ENCODE measurements around the gene TRAF6.
A peak's percentile ranks its signal among the peaks of the same experiment; 100 is the strongest.
"Not testable (repeated sequence)": the region's sequence is repeated elsewhere in the genome, so short reads cannot be mapped to it uniquely, and the experiment has no call there.

The TRAF6 gene, protein sequence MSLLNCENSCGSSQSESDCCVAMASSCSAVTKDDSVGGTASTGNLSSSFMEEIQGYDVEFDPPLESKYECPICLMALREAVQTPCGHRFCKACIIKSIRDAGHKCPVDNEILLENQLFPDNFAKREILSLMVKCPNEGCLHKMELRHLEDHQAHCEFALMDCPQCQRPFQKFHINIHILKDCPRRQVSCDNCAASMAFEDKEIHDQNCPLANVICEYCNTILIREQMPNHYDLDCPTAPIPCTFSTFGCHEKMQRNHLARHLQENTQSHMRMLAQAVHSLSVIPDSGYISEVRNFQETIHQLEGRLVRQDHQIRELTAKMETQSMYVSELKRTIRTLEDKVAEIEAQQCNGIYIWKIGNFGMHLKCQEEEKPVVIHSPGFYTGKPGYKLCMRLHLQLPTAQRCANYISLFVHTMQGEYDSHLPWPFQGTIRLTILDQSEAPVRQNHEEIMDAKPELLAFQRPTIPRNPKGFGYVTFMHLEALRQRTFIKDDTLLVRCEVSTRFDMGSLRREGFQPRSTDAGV

DNA sequence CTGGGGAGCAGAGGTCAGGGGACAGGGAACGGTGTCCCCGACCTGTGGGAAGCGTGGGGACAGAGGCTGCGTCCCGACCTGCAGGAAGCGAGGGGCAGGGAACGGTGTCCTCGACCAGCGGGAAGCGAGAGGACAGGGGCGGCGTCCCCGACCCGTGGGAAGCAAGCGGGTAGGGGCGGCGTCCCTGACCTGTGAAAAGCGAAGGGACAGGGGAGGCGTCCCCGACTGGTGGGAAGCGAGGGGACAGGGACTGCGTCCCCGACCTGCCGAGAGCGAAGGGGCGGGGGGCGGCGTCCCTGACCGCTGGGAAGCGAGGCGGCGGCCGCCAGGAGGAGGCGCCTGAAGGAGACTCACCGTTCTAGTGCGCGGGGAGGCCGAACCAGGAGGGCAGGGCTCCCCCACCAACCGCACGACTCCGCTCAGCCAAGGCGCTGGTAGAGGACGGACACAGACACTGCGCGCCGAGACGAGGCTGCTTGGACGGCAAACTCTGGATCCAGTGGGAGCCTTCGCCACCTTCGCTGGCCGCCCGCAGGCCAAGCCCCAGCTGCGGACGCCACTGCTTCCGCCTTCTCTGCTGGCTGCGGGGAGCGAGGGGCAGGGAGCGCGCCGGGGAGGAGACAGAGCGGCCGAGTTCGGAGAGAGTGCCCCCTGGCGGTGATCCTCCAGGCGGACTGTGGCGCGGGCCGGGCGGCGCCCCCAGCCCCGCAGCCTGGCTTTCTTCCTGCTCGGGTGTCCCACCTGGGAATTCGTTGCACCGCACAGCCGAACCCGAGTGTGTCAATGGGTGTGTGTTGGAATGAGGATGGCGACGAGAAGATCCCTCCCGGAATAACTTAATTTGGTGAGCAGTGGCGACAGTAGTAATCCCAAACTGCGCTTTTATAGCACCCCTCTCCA, at the start of gene TRAF6:
TRAF6 (minus strand) TSS at position 579 of the 900 bp plus-strand sequence. CDS start 8,757 bp downstream, outside the sequence.
- peak; percentile 85 for DNase-seq (ENCODE audit: low spot score)

DNA sequence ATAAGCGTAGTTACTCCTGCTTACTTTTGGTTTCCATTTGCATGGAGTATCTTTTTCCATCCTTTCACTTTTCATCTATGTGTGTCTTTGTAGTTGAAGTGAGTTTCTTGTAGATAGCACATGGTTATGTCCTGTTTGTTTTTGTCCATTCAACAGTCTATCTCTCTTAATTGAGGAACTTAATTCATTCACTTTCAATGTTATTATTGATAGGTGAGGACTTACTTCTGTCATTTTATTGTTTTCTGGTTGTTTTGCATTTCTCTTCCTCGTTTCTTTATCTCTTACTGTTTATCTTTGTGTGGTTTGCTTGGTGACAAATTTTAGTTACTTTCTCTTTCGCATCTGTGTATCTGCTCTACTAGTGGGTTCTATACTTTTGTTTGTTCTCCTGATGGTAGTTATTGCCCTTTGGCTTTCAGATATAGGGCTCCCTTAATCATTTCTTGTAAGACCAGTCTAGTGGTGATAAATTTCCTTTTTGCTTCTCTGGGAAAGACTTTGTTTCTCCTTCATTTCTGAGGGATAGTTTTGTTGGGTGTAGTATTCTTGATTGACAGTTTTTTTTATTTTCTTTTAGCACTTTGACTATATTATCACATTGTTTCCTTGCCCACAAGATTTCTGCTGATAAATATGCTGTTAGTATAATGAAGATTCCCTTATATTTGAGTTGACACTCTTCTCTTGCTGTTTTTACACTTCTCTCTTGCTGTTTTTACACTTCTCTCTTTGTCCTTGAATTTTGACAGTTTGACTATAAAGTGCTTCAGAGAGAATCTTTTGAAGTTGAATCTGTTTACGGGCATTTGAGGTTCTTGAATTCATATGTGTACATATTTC, 48.7 kb upstream of the TRAF6 start:
- DNase-seq (ENCODE audit: low spot score), result no peak

DNA sequence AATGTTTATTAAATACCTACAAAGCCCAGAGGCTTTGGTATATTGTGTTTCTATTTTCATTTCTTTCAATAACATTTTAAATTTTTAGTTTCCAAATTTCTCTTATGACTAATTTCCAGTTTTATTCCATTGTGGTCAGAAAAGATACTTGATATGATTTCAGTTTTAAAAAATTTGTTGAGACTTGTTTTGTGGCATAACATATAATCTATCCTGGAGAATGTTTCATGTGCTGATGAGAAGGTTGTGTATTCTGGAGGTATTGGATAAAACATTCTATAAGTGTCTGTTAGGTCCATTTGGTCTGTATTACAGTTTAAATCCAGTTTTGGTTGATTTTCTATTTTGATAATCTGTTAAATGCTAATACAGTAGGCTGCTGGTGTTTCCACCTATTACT, 47.9 kb upstream of the TRAF6 start:
- DNase-seq (ENCODE audit: low spot score), result no peak

DNA sequence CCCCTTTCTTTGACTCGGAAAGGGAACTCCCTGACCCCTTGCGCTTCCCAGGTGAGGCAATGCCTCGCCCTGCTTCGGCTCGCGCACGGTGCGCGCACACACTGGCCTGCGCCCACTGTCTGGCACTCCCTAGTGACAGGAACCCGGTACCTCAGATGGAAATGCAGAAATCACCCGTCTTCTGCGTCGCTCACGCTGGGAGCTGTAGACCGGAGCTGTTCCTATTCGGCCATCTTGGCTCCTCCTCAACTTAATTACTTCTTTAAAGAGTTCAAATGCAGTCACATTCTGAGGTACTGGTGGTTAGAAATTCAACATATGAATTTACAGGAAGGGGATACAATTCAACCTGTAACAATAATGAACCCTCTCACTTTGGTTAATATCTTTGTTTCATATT, 47.3 kb upstream of the TRAF6 start:
- DNase-seq (ENCODE audit: low spot score), result not testable (repeated sequence)

DNA sequence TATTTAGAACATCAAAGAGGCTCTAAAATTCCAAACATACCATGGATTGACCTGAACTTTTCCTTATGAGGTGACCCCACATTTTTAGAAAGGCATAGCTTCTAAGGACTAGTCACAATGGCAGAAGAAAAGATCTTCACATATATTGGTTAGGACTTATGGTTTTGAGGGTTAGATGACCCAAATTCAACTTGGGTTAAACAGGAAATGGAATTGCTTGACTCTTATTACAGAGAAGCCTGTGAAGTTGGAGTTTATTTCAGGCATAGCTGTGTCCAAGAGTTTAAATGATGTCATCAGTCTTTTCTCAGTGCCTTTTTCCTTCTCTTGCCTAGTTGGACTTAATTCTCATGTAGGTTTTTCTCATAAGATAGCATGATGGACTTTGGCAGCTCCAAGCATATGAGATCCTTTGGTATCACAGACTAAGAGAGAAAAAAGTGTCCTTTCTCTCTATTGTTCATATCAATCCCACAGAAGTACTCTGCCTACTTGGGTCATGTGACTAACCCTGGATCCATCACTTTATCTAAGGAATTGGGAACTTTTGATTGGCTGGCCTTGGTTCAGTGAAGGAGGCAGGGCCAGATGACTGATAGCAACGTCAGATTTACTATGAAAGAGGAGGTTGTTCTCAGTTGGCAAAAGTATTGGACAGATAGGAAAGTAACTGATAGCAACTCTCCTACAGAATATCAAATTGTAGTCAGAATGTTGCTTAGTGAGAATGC, 40.5 kb upstream of the TRAF6 start:
- no peak for DNase-seq (ENCODE audit: low spot score)

DNA sequence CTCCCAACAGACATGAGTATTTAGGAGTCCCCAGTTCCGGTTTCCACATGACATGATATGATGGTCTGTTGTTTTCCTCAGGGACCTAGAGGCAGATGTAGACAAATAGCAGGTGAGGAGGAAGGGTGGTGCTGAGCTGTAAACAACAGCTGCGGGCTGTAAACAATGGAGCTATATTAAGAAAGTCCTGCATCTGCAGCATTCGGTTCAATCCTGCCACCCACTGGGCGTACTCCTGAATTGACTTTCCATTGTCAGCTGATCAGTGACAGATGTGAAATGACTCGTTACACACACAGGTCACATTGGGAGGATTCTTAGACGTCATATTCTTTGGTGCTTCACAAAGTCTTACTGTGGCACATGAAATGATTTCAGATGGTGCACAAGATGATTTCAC, 30.9 kb upstream of the TRAF6 start:
- DNase-seq (ENCODE audit: low spot score), result peak; percentile 62

DNA sequence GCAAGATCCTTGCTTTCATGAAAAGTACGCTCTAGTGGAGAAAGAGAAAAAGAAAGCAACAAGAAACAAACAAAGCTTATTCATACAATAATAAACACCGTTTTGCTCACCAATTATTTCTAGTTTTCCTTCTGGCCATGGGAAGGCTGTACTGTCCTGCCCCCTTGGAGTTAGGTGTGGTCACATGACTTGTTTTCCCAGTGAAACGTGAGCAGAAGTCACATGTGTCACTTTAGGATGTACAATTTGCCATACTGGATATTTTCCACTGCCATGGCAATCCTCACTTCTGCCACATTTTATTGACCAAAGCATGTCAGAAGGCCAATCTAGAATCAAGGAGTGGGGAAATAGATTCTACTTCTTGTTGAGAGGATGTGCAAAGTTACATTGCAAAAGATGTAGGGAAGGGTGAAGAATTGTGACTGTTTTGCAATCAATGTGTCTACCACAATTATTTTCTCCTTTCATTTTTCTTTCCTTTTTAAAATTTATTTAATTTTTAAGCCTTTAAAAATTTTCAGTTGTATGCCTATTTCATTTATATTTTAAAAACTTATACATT, 24.3 kb upstream of the TRAF6 start:
- no peak for DNase-seq (ENCODE audit: low spot score)

DNA sequence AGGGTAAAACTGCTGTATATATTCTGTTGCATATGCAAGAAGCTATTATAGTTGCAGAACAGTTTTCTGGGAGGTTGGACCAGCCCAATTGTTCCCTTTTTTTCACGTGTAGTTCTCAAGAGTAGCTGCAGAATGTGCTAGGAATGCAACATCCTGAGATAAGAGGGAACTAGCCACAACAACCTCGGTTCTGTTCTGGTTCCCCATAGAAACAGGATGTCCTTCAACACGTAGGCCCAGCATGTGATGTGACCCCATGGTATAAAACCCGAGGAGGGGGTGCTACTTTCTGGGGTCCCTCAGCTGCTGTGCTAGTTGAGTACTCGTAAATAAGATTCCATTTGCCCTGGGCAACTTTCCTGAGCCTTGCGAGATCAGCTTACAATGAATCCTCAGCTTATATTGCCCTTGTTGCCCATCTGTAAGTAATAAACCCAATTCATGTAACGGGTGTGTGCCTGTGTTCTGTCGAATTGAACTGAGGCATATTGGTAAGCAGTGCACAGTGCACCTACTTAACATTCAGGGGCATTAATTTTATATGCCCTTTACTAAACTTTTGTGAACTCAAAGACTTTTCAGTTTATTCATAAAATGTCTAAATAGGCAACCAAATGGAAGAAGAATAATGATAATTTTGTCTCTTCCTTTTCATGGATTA, 23.0 kb upstream of the TRAF6 start:
- no peak for DNase-seq (ENCODE audit: low spot score)

DNA sequence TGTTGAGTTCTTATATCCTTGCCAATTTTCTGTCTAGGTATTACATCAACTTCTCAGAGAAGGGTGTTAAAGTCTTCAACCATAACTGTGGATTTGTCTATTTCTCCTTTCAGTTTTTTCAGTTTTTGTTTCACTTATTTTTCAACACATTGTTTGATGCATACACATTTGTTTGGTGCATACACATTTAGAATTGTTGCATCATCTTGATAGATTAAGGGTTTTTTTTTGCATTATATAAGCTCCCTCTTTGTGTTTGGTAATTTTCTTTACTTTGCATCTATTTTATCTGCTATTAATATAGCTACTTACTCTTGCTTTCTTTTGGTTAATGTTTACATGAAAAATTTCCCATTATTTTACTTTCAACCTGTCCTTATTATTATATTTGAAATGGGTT, 20.8 kb upstream of the TRAF6 start:
- DNase-seq (ENCODE audit: low spot score), result no peak

DNA sequence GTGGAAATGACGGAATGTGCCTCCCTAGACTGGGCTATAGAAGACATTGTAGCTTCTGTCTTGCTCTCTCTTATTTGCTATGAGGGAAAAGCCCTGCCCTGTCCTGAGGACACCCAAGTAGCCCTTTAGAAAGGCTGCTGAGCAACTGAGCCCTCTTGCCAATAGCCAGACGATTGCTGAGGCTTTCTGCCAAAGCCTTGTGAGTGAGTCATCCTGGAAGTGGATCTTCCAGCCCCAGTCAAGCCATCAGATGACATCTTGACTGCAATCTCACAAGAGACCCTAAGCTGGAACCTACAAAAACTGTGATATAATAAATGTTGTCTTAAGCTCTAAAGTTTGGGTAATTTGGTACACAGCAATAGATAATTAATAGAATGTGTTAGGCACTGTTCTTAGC, 3.9 kb upstream of the TRAF6 start:
- DNase-seq (ENCODE audit: low spot score), result no peak

DNA sequence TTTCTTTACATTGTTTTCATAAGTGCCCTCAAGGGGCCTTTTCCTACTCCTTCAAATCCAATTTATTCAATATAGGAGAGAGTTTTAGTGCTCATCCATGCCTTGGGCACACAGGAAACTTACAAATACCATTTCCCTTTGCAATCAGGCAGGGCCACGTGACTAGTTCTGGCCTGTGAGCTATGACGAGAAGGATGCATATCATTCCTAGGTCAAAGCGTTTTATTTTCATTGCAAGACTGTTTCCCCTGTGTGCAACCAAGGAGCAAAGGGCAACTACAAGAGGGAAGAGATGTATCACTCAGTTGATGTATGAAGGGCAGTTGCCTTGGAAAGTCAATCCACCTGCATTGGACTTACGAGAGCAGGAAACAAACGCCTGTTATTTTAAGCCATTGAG, 1.9 kb upstream of the TRAF6 start:
- peak; percentile 67 for DNase-seq (ENCODE audit: low spot score)

DNA sequence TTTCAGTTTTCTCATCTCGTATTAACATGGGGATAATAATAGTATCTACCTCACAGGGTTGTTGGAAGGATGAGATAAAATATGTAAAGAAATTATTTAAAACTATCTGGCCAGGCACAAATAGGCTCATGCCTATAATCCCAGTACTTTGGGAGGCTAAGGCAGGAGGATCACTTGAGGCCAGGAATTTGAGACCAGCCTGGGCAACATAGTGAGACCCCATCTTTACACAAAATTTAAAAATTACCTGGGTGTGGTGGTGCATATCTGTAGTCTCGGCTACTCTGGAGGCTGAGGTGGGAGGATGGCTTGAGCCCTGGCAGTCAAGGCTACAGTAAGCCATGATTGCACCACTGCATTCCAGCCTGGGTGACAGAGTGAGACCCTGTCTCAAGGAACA, 990 bp upstream of the TRAF6 start:
- not testable (repeated sequence) for DNase-seq (ENCODE audit: low spot score)

DNA sequence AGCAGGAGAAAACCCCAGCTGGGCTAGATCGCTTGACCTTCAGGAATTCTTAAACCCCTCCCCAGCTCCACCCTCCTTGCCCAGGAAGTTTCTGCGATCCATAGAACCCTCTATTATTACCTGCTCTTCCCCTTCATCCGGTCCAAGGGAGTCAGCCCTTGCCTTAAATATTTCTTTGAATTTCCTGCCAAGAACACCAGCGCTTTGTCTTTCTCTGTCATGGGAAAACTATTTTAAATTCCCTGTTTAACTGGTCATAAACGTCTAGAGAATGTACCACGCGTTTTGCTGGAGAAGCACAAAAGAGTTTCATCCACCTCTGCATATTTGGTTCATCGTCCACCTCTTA, 496 bp upstream of the TRAF6 start:
- peak; percentile 70 for DNase-seq (ENCODE audit: low spot score)

DNA sequence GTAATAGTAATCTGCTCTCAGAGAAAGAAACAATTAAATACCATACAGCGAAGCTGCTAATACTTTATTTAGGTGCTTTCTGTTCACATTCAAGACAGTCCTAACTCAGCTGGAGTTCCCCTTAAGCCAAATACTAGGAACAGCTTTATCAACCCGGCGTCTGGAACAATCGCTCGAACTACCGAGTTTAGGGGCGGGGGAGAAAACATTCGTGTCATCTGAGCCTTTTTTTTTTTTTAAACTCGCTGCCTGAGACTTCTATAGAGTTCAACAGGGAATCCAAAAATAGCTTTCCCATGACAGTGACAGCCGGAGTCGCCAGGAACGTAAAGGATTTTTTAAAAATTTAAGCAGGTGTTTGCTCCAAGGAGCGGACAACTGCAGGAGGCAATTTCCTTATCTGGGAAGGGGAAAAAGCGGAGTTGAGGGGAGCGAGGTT, 852 bp downstream of the TRAF6 start:
- DNase-seq (ENCODE audit: low spot score), result peak; percentile 37

DNA sequence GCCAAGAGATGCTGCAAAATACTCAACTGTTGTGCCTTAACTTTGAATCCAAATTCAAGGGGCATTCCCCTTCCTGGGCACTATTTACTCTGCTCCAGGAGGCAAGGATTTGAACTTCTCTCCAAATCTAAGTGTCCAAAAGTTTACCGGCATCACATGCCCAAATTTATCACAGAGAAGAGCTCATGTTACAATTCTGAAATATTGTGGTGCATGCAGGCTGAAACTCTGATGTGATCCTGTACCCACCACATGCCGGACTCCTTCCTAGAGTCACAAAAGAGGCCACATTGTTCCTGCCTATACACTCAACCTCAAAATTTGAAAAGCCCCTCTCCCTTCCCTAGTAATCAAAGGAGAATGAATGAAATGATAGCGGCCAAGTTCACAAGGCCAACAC, 1.3 kb downstream of the TRAF6 start:
- no peak for DNase-seq (ENCODE audit: low spot score)

DNA sequence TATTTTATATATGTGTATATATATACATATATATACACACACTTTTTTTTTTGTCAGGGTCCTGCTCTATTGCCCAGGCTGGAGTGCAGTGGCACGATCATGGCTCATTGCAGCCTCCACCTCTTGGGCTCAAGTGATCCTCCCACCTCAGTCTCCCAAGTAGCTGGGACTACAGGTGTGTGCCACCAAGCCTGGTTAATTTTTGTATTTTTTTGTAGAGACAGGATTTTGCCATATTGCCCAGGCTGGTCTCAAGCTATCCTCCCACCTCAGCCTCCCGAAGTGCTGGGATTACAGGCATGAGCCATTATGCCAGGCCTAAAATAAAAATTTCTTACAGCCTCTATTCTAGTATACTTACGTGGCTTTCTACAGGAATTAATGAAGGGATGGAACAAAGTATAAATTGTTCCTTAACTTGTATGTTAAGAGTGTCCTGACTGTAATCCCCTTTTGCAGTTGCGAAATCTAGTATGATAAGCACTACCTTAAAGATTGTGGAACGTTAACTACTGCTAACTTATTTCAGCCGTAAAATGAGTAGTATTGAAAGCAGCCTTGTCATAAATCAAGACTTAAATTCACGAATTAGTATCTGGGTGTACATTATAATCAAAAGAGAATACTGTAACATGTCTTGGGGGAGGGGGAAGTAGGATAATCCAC, 2.1 kb downstream of the TRAF6 start:
- DNase-seq (ENCODE audit: low spot score), result no peak

DNA sequence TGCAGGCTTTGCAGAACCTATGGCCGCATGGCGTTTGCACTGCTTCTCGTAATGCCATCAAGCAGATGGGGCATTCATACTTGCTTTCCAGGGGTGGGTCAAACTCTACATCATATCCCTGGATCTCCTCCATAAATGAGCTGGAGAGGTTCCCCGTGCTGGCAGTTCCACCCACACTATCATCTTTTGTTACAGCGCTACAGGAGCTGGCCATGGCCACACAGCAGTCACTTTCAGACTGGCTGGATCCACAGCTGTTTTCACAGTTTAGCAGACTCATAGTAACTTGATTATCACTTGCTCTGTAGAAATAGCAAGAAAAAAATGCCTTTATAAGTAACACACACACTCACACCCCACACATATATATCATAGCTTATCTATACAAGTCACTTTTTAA, 8.8 kb downstream of the TRAF6 start:
- no peak for DNase-seq (ENCODE audit: low spot score)

DNA sequence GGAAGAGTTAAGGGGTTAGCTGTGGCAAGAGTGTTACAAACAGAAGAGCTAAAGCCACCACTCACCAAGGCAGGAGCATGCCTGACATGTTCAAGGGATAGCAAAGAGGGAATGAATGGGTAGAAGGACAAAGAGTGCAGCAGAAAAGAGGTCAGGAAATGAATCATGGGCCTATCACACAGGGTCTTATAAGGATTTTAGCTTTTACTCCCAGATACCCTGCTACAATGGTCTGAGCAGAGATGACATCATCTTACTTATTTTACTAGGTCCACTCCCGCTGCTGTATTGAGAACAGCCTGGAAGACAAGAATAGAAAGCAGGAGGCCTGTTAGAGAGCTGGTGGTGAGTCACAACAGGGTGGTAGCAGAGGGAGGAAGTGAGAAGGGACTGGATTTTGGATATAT, 9.8 kb downstream of the TRAF6 start:
- peak; percentile 97 for DNase-seq (ENCODE audit: low spot score)

DNA sequence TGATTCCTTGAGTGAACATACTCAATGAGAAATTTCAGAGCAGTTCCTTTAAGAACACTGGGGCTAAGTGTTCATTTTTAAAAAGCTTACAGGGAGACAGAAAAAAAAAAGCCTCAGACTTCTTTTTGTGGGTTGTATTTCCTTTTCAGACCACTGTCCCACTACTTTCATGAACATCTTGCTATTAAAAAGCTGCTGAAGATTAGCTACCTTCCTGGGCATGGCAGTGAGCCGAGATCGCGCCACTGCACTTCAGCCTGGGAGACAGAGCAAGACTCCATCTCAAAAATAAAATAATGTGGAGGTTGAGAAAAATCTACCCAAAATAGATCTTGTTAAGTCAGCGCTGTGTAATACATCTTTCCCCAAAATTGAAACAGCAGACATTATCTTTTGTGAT, 10.8 kb downstream of the TRAF6 start:
- DNase-seq (ENCODE audit: low spot score), result no peak

DNA sequence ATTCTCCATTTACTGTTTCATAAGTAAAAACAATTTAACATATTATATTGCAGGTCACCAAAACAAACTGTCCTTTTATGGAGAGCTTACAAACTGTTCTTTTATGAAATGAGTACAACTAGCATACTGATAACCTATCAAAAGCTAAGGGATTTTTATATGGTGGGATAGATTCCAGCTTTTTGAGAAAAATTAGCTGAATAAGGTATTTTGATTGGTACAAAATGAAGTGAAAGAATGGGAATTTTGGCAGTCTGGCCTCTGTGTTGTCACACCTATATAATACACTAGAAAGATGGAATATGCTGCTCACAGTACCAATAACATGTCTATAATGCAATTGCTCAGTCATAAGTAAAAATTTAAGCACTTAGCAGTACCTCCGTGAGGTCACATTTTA, 11.4 kb downstream of the TRAF6 start:
- DNase-seq (ENCODE audit: low spot score), result no peak

All from kidney tubule cell (primary cell).